ENCODE results near the gene ZNF142. TPM values are rescaled to one million over a fixed set of nuclear protein-coding genes. Genes with fewer than 3 reads are reported as not detected.

ZNF142 gene
- total RNA-seq, 2 donors from 2014 or later, result 13.6 to 17.9 TPM

DNA sequence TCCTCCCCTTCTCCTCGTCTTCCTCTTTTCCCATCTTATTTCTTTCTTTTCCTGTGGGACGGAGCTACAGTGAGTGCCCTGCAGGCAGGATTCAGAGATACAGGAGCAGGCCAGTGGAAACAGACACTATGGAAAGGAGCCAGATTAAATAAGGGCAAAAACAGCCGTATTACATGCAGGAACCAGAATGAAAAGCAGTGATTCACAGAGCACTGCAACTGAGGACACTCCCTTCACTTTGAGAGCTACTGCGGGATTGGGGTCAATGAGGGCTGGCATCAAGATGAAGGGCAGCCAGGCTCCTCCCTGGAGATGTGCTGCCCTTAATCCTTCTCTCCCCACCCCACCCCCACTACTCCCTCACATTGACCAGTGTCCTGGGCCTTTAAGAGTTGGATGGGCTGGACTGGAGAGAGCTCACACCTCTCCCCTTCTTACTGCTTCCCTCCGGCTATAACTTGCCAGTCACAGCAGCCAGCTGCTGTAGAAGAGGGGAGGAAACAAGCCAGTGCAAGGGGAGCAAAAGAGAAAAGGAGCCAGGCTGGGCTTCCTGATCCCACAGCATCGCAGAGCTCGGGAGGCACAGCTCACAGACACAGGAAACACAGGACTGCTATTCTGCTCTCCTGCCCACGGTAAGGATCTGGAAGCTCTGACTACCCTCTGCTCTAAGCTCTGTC, 51.8 kb downstream of the ZNF142 start, which contains the start of gene PLCD4:
TSS of gene PLCD4 (plus strand) at position 464 of the 680 bp plus-strand sequence. CDS start 7,841 bp downstream, outside the sequence.
- H3K4me3 ChIP-seq, result peak within 1 kb of the TSS in 1 of 2 donors; percentile 13
- no peak for DNase-seq (ENCODE audit: low spot score)
- peaks cover 0 to 17% of the 10 kb centered on the region in 2 donors for H3K4me1 ChIP-seq

DNA sequence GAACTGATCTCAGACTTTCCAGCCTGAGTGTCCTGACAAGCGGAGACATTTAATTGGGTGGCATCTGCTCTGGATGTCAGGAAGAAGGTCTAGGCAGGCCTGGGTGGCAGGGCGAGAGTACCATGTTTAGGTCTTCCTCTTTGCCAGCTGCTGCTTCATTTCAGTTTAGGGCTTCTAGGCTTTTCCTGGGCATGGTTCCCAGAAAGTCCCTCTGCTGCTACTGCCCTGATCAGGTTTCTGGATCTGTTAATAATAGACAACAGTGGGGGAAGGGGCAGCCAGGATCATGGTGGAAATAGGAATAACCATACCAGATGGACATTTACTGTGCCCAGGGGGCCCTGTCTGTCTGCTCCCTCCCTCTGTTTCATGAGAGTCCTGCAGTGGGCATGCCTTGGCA, 54.0 kb downstream of the ZNF142 start:
- Histone ChIP-seq H3K27me3 (no peaks in the 10 kb centered on the region), H3K36me3 (no peaks in the 10 kb centered on the region), H3K27ac (no peak overlapping the region), H3K9me3 (no peaks in the 10 kb centered on the region), H3K4me1 (peaks cover 0 to 17% of the 10 kb centered on the region in 2 donors), H3K4me3 (no peak overlapping the region)
- TF ChIP-seq, protein P1, sequence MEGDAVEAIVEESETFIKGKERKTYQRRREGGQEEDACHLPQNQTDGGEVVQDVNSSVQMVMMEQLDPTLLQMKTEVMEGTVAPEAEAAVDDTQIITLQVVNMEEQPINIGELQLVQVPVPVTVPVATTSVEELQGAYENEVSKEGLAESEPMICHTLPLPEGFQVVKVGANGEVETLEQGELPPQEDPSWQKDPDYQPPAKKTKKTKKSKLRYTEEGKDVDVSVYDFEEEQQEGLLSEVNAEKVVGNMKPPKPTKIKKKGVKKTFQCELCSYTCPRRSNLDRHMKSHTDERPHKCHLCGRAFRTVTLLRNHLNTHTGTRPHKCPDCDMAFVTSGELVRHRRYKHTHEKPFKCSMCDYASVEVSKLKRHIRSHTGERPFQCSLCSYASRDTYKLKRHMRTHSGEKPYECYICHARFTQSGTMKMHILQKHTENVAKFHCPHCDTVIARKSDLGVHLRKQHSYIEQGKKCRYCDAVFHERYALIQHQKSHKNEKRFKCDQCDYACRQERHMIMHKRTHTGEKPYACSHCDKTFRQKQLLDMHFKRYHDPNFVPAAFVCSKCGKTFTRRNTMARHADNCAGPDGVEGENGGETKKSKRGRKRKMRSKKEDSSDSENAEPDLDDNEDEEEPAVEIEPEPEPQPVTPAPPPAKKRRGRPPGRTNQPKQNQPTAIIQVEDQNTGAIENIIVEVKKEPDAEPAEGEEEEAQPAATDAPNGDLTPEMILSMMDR (IDR thresholded peaks at IDR 0.05), result no peak
- DNase-seq (ENCODE audit: low spot score), result no peak

More for the DNA sequence above, 51.8 kb downstream of the ZNF142 start, which contains the start of gene PLCD4:
- Histone ChIP-seq H3K27me3 (no peaks in the 10 kb centered on the region), H3K9me3 (no peaks in the 10 kb centered on the region), H3K36me3 (no peaks in the 10 kb centered on the region), H3K27ac (no peak within 1 kb of the TSS)
- TF ChIP-seq, protein P1 (IDR thresholded peaks at IDR 0.05), result no peak

Other genes starting within 250 kb of the ZNF142 start
- not detected for gene VIL1, start 240.5 kb downstream of the ZNF142 start, total RNA-seq
- gene USP37, start 91.3 kb downstream of the ZNF142 start, total RNA-seq, result 1 to 10 TPM; 5.2 to 5.3 TPM
- 10 to 100 TPM; 20.3 to 26.2 TPM for gene CNOT9, start 90.8 kb downstream of the ZNF142 start, total RNA-seq
- under 1 TPM; 0.51 to 0.70 TPM for gene PLCD4, start 51.7 kb downstream of the ZNF142 start, total RNA-seq
- gene BCS1L, start 60 bp upstream of the ZNF142 start, total RNA-seq, result 10 to 100 TPM; 16.8 to 21.2 TPM
- 10 to 100 TPM; 13.9 to 18.2 TPM for gene RNF25, start 12.4 kb upstream of the ZNF142 start, total RNA-seq
- 1 to 10 TPM; 6.0 to 8.5 TPM for gene STK36, start 12.5 kb upstream of the ZNF142 start, total RNA-seq
- gene TTLL4, start 51.2 kb upstream of the ZNF142 start, total RNA-seq, result 1 to 10 TPM; 8.2 to 9.9 TPM
- gene CYP27A1, start 122.5 kb upstream of the ZNF142 start, total RNA-seq, result 10 to 100 TPM; 17.2 to 23.4 TPM
- gene PRKAG3, start 172.2 kb upstream of the ZNF142 start, total RNA-seq, result under 1 TPM in 1 of 2 donors, not detected in 1; 0.19 TPM
- 1 to 10 TPM; 1.8 to 2.4 TPM for gene WNT6, start 200.2 kb upstream of the ZNF142 start, total RNA-seq
- 1 to 10 TPM in 1 of 2 donors, under 1 TPM in 1; 0.90 to 1.2 TPM for gene WNT10A, start 221.2 kb upstream of the ZNF142 start, total RNA-seq